HG02571 (cell line): ENCODE measurements around the gene CORO7.
"Not testable (repeated sequence)": the region's sequence is repeated elsewhere in the genome, so short reads cannot be mapped to it uniquely, and the experiment has no call there.

Experiments
- ATAC-seq: cut with Tn5 transposase; IDR thresholded peaks from one replicate; pipeline ENCODE4 v1.9.1; 2021; ENCODE audit warnings: mild to moderate bottlenecking, moderate library complexity; ENCODE audit not compliant: unreplicated experiment

CORO7 gene

GRCh38 chr16:4340443-4340842 lies 76.0 kb downstream of the CORO7 start:
- no peak for ATAC-seq

GRCh38 chr16:4339909-4340308 lies 76.5 kb downstream of the CORO7 start:
- no peak for ATAC-seq

- ATAC-seq: no peak
Measured at GRCh38 chr16:4339455-4339854, 76.9 kb downstream of the CORO7 start.

GRCh38 chr16:4338712-4339299 lies 77.6 kb downstream of the CORO7 start:
- no peak for ATAC-seq

- ATAC-seq: no peak
Measured at GRCh38 chr16:4338125-4338582, 78.2 kb downstream of the CORO7 start.

- no peak for ATAC-seq
Measured at GRCh38 chr16:4337540-4338088, 78.8 kb downstream of the CORO7 start.

- no peak for ATAC-seq
Measured at GRCh38 chr16:4336701-4337539, 79.5 kb downstream of the CORO7 start.

GRCh38 chr16:4334724-4335495 lies 81.5 kb downstream of the CORO7 start:
- ATAC-seq: no peak

- ATAC-seq: not testable (repeated sequence)
Measured at GRCh38 chr16:4333714-4334113, 82.7 kb downstream of the CORO7 start.

- ATAC-seq: no peak
Measured at GRCh38 chr16:4333308-4333638, 83.1 kb downstream of the CORO7 start.

GRCh38 chr16:4332623-4333307 lies 83.6 kb downstream of the CORO7 start:
- no peak for ATAC-seq

- ATAC-seq: no peak
Measured at GRCh38 chr16:4332083-4332482, 84.3 kb downstream of the CORO7 start.

GRCh38 chr16:4330277-4330874 lies 86.0 kb downstream of the CORO7 start:
- no peak for ATAC-seq

- no peak for ATAC-seq
Measured at GRCh38 chr16:4328782-4329775, 87.3 kb downstream of the CORO7 start.

GRCh38 chr16:4328046-4328781 lies 88.2 kb downstream of the CORO7 start:
- no peak for ATAC-seq

- ATAC-seq: no peak
Measured at GRCh38 chr16:4327386-4328045, 88.9 kb downstream of the CORO7 start.

- no peak for ATAC-seq
Measured at GRCh38 chr16:4325253-4325758, 91.1 kb downstream of the CORO7 start.
